Left lung (tissue), 10 donors: ENCODE data around the gene AP2A2. TPM values are rescaled to one million over a fixed set of nuclear protein-coding genes. Genes with fewer than 3 reads are reported as not detected.

Experiments
- ATAC-seq: fragments of 200-7000 bp; cut with Tn5 transposase; one replicate; pipeline ENCODE4 v1.9.1; 2020; ENCODE audit warnings: moderate library complexity
- DNase-seq, 4 donors: peaks; one replicate each; pipeline ENCODE4 v3.0.0-alpha.2; 2013 to 2020
- H3K27ac ChIP-seq, 2 donors: fragments of 200-600 bp; sonication (generic) in 1 of 2; one replicate each; pipeline versions ENCODE4 v1.5.0 to v1.8.0; 2020 to 2021
- H3K27me3 ChIP-seq, 2 donors: fragments of 200-600 bp; sonication (generic) in 1 of 2; one replicate each; pipeline versions ENCODE4 v1.5.0 to v1.8.0; 2020 to 2021
- H3K36me3 ChIP-seq, 2 donors: fragments of 200-600 bp; sonication (generic) in 1 of 2; one replicate each; pipeline versions ENCODE4 v1.5.0 to v1.8.0; 2020 to 2021
- H3K4me1 ChIP-seq, 2 donors: fragments of 200-600 bp; one replicate each; pipeline ENCODE4 v1.8.0; 2021
- H3K4me3 ChIP-seq, 2 donors: fragments of 200-600 bp; sonication (generic) in 1 of 2; one replicate each; pipeline versions ENCODE4 v1.5.0 to v1.8.0; 2020 to 2021; ENCODE audit warnings: mild to moderate bottlenecking in 1 of 2
- H3K9me3 ChIP-seq, 2 donors: fragments of 200-600 bp; sonication (generic) in 1 of 2; one replicate each; pipeline versions ENCODE4 v1.5.0 to v1.8.0; 2020 to 2021
- CTCF ChIP-seq, 2 donors: fragments of 200-600 bp; sonication (generic) in 1 of 2; IDR thresholded peaks; one replicate each; pipeline versions ENCODE4 v1.5.0 to v1.8.0; 2021; ENCODE audit warnings: antibody characterized with exemption in 2 of 2
- intact Hi-C, 2 donors: fragments of 100-400 bp; cut with DNase I; formaldehyde crosslinking; loops; one replicate each; pipeline versions ENCODE4 v1.11.2 to v1.14.2; 2022
- polyA plus RNA-seq, 6 donors: library from polyadenylated mRNA; unstranded; fragments of 120-200 nt; gene quantifications; one replicate each; pipeline ENCODE4 v1.2.1, GENCODE V29; 2013; ENCODE audit not compliant: insufficient read length in 6 of 6
- total RNA-seq, 2 donors: library from RNA; stranded (reverse); fragmentation: NEBNext Ultra II Directional; extraction: Animal tissue kit (Norgen Biotek cat#: 25700); gene quantifications; one replicate each; pipeline ENCODE4 v1.2.1, GENCODE V29; 2021
- donor health status: DM: no; HTN: yes; CAD: no.
- donor health status: DM: no; HTN: no; CAD: no.

The AP2A2 gene
- total and polyA plus RNA-seq, 8 donors, result 77.0 to 98.4 (median 83.0) TPM

GRCh38 chr11:910044-910588, 15.6 kb upstream of the AP2A2 start:
- intact Hi-C loops, result no loop called here
- H3K27ac ChIP-seq, result peak overlapping the region in 1 of 2 donors; percentile 91
- H3K36me3 ChIP-seq, result peaks cover 0 to 3% of the 10 kb centered on the region in 2 donors
- peak overlapping the region; percentile 80 to 86 for H3K4me3 ChIP-seq
- H3K4me1 ChIP-seq, result peaks cover 5 to 22% of the 10 kb centered on the region in 2 donors
- H3K9me3 ChIP-seq, result no peaks in the 10 kb centered on the region
- no peak for TF ChIP-seq CTCF (IDR thresholded peaks at IDR 0.05)
- H3K27me3 ChIP-seq, result no peaks in the 10 kb centered on the region
- DNase-seq (peak in 1 of 4 donors; percentile 40), ATAC-seq (peak; percentile 7)

GRCh38 chr11:910589-911030, 15.1 kb upstream of the AP2A2 start, which contains the start of gene CHID1:
Gene CHID1, minus strand, starts transcription at chr11:910810. Its CDS starts 5,994 bp downstream, at chr11:904816.
- no peak for TF ChIP-seq CTCF (IDR thresholded peaks at IDR 0.05)
- peak; percentile 95 for ATAC-seq
- H3K36me3 ChIP-seq, result peaks cover 0 to 3% of the 10 kb centered on the region in 2 donors
- peak within 1 kb of the TSS; percentile 84 to 91 for H3K27ac ChIP-seq
- DNase-seq, result peak; percentile 83 to 98 (median 90)
- intact Hi-C loops, result no loop called here
- H3K4me3 ChIP-seq, result peak within 1 kb of the TSS; percentile 80 to 86
- H3K4me1 ChIP-seq, result peaks cover 5 to 22% of the 10 kb centered on the region in 2 donors
- H3K9me3 ChIP-seq, result no peaks in the 10 kb centered on the region
- H3K27me3 ChIP-seq, result no peaks in the 10 kb centered on the region

- no peaks in the 10 kb centered on the region for H3K27me3 ChIP-seq
- H3K27ac ChIP-seq, result peak overlapping the region; percentile 84 to 91
- TF ChIP-seq CTCF (IDR thresholded peaks at IDR 0.05), result no peak
- no peaks in the 10 kb centered on the region for H3K36me3 ChIP-seq
- peak in 2 of 4 donors; percentile 24 to 58 for DNase-seq
- intact Hi-C loops, result no loop called here
- peak; percentile 42 for ATAC-seq
- H3K4me1 ChIP-seq, result peaks cover 5 to 22% of the 10 kb centered on the region in 2 donors
- H3K9me3 ChIP-seq, result no peaks in the 10 kb centered on the region
- H3K4me3 ChIP-seq, result peak overlapping the region; percentile 80 to 86
Observed at GRCh38 chr11:911031-911889, 14.4 kb upstream of the AP2A2 start.

- no peaks in the 10 kb centered on the region for H3K9me3 ChIP-seq
- no peak for TF ChIP-seq CTCF (IDR thresholded peaks at IDR 0.05)
- H3K27me3 ChIP-seq, result no peaks in the 10 kb centered on the region
- peaks cover 5 to 22% of the 10 kb centered on the region in 2 donors for H3K4me1 ChIP-seq
- ATAC-seq (no peak), DNase-seq (peak in 1 of 4 donors; percentile 31)
- no peaks in the 10 kb centered on the region for H3K36me3 ChIP-seq
- intact Hi-C loops, result no loop called here
- peak overlapping the region; percentile 84 to 91 for H3K27ac ChIP-seq
- peak overlapping the region; percentile 80 to 86 for H3K4me3 ChIP-seq
Observed at GRCh38 chr11:911890-912219, 13.8 kb upstream of the AP2A2 start.

GRCh38 chr11:912266-912665, 13.4 kb upstream of the AP2A2 start:
- Histone ChIP-seq H3K4me1 (peaks cover 5 to 22% of the 10 kb centered on the region in 2 donors), H3K27ac (no peak overlapping the region), H3K36me3 (no peaks in the 10 kb centered on the region), H3K9me3 (no peaks in the 10 kb centered on the region), H3K4me3 (no peak overlapping the region), H3K27me3 (no peaks in the 10 kb centered on the region)
- no peak for TF ChIP-seq CTCF (IDR thresholded peaks at IDR 0.05)
- intact Hi-C loops, result no loop called here
- no peak for ATAC-seq
- DNase-seq, result peak in 1 of 4 donors; percentile 61
